Medulla oblongata (tissue), 1 donor: ENCODE results near the gene SLC12A5.
"Not testable (repeated sequence)": the region's sequence is repeated elsewhere in the genome, so short reads cannot be mapped to it uniquely, and the experiment has no call there.

ENCODE experiments used
- DNase-seq: peaks from one replicate; pipeline ENCODE4 v3.0.0-alpha.2; 2015; ENCODE audit errors: extremely low spot score

Gene SLC12A5

DNA sequence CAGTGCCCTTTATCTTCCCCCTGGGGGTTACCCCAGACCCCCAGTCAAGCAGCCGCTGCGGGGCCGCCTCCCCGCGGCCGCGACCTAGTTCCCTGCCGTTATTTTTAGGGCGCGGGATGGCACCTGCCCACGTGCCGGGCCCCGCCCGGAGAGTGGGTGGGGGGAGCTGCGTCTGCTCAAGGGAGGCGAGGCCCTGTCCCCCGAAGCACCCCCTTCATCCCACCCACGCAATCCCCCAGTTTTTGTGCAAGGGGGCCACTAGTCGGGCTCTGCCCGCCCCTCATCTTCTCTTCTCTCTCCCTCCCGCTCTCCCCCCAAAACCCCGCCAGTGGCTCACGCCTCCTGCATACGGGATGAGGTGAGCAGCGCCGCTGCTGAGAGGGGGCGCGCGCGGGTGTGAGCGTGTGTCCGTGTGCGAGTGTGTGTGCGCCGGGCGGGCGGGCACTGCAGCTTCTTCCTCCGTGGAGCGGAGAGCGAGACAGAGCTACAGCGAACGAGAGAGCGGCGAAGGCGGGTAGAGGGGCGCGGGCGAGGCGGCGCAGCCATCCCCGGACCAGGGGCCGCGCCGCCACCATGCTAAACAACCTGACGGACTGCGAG, at the start of gene SLC12A5:
TSS of gene SLC12A5 (plus strand) at position 444 of the 600 bp plus-strand sequence. CDS start at position 574, 130 bp downstream.
- no peak for DNase-seq

DNA sequence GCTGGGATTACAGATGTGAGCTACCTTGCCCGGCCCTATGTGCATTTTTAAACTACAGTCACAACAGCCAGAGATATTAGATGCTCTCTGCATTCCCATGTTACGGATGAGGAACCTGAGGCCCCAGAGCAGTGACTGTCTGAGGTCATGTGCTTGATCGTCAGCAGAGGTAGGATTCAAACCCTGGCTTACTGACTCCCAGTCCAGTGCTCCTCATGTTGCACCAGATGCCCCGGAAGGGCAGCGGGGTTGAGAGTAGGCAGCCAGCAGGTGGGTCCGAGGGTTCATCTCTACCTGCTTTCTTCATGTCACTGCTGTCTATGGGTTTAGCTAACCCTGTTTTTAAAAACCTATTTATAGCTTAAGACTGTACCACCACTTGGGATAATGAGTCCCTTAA, 47.8 kb upstream of the SLC12A5 start:
- no peak for DNase-seq

DNA sequence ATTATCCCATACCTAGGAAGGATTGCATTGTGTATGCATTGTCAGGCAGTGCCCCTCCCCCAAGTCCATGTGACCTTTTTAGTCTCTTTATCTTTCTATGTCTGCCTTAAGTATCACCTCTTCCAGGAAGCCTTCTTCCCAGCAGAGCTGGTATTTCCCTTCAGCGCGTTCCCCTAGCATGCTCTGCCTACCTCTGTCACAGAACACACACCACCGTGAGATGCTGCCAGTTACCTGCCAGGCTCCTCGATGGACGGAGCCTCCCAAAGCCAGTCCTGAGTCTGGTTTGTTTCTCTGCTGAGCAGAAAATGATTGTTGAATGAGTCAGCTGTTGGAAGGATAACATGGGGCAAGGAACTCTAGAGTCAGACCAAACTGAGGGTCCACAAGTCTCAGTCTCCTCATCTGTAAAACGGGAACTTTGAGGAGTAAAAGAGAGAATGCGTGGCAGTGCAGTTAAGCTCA, 45.7 kb upstream of the SLC12A5 start:
- DNase-seq, result no peak

DNA sequence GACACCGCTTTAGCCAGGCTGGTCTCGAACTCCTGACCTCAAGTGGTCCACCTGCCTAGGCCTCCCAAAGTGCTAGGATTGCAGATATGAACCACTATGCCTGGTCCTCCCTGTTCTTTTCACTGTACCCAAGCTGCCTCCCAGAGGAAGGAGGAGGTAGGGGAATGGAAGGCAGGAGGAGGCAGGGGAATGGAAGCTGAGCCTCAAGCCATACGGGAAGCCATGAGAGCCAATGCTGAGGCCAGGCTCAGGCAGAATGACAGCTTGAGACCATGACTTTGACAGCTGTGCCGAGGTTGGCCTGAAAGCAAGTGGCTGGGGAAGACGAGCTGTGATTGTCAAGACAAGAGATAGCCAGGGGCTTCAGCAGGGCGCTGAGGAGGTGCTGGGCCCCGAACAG, 43.4 kb upstream of the SLC12A5 start:
- DNase-seq, result no peak

DNA sequence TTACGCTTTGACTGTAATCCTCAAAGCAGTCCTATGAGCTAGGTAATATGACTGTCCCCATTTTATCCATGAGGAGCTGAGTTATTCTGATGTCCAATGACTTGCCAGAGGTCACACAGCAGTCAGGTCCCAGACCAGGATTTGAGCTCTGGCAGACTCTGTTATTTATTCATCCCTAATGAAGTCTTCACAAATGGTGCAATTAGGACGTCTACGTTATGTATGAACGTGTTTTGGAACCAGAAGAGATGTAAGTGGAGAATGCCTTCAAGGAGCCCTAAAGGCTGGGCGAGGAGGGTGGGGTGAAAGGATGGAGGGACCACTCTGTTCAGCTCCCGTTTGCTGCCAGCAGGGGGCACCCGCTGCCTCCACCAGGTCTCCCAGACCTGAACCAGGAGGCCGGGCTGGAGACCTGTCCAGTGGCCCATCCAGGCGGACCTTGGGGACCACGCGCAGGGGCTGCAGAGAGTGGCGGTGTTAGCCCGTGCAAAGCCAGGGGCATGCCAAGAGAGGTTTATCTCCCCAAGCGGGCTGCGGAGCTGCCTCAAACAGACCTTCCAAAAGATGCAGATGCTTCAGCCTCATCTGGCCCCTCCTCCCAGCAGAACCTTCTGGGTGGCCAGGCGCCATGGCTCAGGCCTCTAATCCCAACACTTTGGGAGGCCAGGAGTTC, 41.8 kb upstream of the SLC12A5 start:
- peak; percentile 64 for DNase-seq

DNA sequence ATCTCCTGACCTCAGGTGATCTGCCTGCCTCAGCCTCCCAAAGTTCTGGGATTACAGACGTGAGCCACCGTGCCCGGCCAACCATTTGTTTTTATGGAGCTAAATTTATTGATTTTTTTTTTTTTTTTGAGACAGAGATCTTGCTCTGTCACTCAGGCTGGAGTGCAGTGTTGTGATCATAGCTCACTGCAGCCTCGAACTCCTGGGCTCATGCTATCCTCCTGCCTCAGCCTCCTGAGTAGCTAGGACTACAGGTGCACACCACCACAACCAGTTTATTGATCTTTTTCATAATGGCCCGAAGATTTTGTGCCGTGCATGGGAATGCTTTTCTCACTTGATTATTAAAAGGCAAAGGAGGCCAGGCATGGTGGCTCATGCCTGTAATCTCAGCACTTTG, 40.2 kb upstream of the SLC12A5 start:
- DNase-seq, result not testable (repeated sequence)

DNA sequence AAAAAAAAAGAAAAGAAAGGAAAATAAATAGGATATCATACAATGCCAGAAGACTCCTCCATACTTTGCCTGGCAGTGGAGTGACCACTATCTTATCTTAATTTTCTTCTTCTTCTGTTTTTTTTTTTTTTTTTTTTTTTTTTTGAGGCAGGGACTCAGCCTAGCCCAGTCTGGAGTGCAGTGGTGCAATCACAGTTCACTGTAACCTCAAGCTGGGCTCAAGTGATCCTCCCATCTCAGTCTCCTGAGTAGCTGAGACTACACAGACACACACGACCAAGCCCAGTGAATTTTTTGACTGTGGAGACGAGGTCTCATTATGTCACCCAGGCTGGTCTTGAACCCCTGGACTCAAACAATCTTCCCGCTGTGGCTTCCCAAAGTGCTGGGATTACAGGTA, 37.4 kb upstream of the SLC12A5 start:
- no peak for DNase-seq

DNA sequence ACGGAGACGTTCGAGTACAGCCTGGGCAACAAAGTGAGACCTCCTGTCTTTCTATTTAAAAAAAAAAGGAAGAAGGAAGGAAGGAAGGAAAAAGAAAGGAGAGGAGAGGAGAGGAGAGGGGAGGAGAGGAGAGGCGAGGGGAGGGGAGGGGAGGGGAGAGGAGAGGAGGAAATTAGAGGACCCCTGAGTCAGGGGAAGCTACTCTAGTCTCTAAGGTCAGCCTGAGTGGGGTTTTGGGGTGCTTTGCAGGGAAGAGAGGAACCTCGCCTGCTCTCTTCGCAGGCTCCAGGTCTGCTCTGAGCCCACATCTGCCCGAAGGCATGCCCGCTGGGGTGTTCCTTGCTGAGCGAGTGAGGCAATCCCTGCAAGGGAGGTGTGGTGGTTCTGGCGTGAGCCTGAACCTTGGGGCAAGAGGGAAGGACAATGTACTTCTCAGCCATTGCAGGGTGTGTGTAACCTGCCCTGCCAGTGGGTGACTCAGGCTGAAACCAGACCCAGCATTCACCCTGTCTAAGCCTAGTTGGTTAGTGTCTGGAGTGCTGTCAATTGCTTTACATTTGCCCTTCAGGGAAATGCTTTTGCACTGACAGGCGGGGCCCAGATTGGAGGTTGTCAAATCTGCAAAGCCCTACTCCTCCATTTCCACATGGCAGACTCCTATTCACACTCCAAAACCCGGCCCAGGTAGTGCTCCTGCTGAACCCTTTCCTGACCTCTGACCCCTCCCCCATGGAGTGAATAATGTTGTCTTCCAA, 35.6 kb upstream of the SLC12A5 start:
- no peak for DNase-seq

DNA sequence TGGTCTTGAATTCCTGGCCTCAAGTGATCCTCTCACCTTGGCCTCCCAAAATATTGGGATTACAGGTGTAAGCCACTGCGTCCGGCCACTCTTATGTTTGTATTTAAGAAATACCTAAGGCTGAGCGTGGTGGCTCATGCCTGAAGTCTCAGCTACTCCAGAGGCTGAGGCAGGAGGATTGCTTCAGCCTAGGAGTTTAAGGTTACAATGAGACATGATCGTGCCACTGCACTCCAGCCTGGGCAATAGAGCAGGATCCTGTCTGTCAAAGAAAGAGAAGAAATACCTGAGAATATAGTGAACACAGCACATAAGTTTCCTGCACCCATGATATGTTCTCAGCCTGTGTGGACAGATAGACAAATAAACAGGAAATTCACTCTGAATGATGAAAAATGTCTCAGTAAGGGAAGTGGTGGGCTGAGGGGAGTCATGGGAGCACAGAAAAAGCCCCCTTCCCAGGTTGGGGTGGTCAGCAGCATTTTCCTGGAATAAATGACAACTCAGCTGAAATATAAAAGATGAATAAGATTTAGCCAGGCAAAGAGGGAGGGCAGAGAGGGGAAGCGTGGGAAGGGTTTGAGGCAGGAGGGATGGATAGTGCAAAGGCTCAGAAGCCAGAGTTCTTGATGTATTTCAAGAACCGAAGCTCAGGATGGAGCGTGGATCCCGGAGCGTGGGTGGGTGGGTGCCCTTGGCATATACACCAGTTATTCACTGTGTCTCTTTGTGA, 34.1 kb upstream of the SLC12A5 start:
- DNase-seq, result no peak

DNA sequence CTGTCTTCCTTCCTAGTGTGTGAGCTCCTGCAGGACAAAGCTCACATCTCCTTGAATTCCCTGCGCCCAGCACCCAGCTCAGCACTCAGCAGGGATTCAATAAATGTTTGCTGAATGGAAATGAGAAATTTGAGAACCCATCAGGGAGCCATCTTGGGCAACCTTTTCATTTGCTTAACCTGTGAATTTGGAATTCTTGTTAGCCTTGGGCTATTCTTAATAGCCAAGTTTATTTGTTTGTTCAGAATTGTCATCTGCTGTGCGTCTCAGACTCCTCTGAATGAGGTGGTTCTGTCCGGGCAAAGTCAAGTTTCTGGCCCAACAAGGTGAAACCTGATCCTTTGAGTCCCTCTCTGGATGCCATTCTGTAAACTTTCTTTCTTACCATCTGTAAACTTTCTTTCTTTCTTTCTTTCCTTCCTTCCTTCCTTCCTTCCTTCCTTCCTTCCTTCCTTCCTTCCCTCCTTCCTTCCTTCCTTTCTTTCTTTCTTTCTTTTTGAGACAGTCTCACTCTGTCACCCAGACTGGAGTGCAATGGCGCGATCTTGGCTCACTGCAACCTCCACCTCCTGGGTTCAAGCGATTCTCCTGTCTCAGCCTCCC, 33.4 kb upstream of the SLC12A5 start:
- DNase-seq, result not testable (repeated sequence)

DNA sequence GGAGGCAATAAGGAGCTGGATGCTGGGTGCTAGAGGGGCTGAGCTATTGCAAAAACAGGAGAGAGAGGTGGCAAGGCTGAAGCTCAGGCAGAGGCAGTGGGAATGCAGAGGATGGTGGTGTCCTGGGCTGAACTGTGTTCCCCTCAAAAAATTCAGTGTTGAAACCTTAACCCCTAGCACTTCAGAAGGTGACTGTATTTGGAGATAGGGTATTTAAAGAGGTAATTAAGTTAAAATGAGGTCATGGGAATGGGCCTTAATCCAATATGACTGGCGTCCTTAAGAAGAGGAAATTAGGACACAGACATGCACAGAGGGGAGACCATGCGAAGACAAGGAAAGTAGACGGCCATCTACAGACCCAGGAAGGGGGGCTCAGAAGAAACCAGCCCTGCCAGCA, 31.8 kb upstream of the SLC12A5 start:
- no peak for DNase-seq

DNA sequence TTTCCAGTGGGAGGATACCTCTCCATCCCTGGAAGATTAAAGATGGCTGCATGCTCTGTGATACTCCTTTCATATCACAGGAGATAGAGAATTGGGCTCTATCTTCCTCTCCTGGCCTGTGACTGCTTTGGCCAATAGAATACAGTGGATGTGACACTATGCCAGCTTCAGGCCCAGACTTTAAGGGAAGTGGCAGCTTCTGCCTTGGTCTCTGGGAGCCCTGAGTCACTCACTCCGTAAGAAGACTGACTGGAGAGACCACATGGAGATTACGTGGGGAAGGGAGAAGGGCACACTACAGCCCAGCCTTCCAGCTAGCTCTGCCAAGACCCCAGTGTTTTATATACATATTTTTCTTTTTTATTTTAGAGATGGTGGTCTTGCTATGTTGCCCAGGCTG, 30.7 kb upstream of the SLC12A5 start:
- DNase-seq, result peak; percentile 56

DNA sequence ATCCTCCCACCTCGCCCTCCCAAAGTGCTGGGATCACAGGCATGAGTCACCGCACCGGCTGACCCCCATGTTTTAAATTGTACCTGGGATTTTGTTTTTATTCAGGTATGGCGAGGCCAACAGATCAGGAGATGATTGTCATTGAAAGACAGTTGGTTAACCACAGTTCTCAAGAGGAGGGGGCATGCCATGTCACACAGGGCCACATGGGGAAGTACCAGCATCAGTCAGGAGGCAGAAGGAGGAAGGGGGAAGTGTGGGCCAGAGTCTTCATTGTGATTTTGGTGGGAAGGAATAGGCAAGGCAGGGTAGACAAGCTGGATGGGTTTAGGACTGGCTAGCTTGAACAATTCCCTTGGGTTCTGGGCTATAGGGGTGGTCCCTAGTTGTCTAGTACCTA, 30.3 kb upstream of the SLC12A5 start:
- peak; percentile 66 for DNase-seq

DNA sequence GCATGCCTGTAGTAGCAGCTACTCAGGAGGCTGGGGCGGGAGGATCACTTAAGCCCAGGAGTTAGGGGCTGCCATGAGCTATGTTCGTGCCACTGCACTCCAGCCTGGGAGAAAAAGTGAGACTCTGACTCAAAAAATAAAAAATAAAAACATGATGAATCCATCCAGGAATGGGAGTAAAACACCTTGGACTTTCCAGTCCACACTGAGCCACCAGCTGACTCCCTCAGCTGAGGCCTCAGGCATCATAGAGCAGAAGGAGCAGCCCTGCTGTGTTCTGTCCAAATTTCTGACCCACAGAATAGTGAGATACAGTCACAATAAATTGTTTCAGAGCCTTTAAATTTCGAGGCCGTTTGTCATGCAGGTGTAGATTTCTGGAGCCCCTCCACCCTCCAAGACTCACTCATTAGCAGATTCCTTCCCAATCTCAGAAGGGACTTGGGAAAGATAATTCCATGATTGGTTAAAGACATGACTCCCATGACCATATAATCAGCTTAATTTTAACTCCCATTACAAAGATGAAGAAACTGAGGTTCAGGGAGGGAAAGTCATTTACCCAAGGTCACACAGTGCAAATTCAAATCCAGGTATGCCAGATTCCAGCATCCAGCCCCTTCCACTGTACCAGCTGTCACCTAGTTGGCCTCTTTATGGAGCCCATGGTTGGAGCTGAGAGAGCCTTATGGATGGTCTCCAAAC, 29.3 kb upstream of the SLC12A5 start:
- DNase-seq, result no peak

DNA sequence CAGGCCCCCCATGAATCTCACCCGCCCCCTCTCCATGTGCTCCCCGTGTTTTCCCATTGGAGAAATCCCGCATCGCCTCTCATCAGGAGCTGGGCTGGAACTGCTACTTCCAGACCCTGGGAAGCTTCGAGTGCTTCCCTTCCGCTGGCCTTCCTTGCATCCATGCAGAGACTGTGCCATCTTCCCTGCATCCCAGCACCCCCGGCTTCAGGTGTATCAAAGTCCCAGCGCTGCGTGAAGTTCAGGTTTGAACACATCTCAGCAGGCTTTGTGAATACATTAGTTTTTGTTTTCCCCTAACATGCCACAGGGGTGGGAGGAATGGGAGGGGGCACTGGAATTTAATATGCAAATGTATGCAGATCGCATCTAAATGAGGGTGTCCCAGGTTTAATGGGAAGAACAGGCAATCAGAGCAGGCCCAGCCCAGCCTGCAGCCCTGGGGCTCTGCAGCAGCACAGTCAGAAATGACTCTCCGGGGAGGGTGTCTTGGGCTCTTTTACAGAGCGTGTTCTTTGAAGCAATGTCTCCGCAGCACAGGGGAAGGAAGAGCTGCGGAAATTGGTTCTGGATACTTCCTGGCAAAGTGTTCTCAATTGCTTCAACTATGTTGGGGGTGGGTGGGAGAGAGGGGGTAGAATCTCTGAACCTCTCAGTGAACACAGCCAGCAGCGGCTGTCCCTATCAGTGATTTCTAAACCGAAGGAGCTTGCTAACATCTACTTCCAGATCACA, 28.6 kb upstream of the SLC12A5 start:
- no peak for DNase-seq

DNA sequence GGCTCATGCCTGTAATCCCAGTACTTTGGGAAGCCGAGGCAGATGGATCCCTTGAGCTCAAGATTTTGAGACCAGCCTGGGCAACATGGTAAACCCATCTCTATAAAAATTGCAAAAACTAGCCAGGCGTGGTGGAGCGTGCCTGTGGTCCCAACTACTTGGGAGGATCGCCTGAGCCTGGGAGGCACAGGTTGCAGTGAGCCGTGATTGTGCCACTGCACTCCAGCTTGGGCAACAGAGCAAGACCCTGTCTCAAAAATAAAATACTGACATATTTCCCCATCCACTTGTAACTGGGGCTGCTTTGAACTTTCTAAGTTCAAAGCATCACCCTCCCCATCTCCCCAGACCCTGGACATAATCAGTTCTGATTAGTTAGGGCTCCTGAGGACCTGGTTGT, 27.5 kb upstream of the SLC12A5 start:
- no peak for DNase-seq

DNA sequence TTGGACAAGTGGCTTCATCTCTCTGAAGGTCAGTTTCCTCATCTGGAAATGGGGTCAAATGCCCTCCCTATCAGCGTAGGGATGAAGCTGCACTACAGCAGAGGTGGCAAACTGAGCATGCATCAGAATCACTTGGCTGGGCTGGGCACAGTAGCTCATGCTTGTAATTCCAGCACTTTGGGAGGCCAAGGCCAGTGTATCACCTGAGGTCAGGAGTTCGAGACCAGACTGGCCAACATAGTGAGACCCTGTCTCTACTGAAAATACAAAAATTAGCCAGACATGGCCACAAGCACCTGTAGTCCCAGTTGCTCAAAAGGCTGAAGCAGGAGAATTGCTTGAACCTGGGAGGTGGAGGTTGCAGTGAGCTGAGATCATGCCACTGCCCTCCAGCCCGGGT, 27.0 kb upstream of the SLC12A5 start:
- DNase-seq, result no peak

DNA sequence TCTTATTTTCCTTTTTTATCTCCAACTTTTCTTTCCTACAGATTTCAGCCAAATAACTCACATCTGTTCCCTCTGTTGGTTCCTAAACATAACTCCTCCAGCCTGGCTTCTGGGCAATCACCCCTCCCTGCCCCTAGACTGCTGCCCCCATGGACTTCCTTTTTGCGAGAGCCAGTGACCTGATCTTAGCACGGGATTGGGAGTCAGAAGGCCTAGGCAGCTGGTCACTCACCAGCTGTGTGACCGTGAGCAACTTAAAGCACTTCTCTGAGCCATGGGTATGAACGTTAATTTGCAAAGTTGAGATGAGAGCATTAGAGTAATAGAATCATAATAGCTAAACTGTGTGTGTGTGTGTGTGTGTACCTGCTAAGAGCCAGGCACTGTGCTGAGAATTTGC, 24.8 kb upstream of the SLC12A5 start:
- peak; percentile 46 for DNase-seq

DNA sequence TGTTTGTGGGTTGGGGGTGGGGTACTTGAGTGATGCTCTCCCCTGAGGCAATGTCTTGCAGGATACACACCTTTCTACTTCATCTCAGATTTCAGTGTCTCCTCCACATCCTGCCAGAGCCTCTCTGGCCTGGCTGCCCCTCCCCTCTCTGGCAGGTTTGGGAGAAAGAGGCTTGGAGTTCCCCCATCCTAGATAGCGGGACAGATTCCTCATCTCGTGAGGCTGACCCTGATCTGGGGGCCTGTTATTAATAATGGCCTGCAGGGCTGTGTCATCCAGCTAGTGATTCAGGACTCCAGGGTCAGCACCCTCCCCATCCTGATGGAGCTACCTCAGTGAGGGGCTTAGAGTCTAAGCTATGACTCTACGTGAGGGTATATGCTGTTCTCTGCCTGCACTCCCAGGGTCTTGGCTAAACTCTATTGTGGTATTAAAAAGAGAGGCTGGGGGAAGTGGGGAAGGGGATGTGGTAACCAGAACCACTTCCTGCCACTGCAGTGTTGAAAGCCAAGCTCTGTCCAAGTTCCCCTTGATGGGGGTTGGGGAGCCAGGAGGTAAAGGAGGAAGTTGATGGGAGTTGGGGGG, 24.0 kb upstream of the SLC12A5 start:
- peak; percentile 85 for DNase-seq
